ENCODE measurements around the gene BCAR3. TPM values are rescaled to one million over a fixed set of nuclear protein-coding genes. Genes with fewer than 3 reads are reported as not detected.

The BCAR3 gene
- total RNA-seq, 1 experiment from 2014 or later, result 33.9 TPM

GRCh38 chr1:93576746-93577145 is 104.9 kb downstream of the BCAR3 start:
- TF ChIP-seq TCF7L2 (IDR thresholded peaks at IDR 0.05; ENCODE audit: low read depth, low read length) (no peak), SIN3A (IDR thresholded peaks at IDR 0.05; ENCODE audit: borderline replicate concordance, insufficient read depth, low read depth, low read length) (no peak), POLR2AphosphoS5 (IDR thresholded peaks at IDR 0.05; ENCODE audit: low read depth, low read length) (no peak), REST (IDR thresholded peaks at IDR 0.05; ENCODE audit: insufficient read depth in 1 of 2, low read depth in 2 of 2, low read length in 1 of 2) (no peak)
- TF ChIP-seq, protein P1, sequence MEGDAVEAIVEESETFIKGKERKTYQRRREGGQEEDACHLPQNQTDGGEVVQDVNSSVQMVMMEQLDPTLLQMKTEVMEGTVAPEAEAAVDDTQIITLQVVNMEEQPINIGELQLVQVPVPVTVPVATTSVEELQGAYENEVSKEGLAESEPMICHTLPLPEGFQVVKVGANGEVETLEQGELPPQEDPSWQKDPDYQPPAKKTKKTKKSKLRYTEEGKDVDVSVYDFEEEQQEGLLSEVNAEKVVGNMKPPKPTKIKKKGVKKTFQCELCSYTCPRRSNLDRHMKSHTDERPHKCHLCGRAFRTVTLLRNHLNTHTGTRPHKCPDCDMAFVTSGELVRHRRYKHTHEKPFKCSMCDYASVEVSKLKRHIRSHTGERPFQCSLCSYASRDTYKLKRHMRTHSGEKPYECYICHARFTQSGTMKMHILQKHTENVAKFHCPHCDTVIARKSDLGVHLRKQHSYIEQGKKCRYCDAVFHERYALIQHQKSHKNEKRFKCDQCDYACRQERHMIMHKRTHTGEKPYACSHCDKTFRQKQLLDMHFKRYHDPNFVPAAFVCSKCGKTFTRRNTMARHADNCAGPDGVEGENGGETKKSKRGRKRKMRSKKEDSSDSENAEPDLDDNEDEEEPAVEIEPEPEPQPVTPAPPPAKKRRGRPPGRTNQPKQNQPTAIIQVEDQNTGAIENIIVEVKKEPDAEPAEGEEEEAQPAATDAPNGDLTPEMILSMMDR (IDR thresholded peaks at IDR 0.05), result no peak
- no peaks in the 10 kb centered on the region for H3K36me3 ChIP-seq (ENCODE audit: control insufficient read depth, insufficient read depth, low read length)
- H3K9me3 ChIP-seq (ENCODE audit: control insufficient read depth, insufficient read depth, low read depth, low read length), result no peaks in the 10 kb centered on the region
- intact Hi-C loops (cut with micrococcal nuclease; ENCODE audit: unreplicated experiment), result no loop called here
- no peak overlapping the region for H3K27ac ChIP-seq (ENCODE audit: low read length)
- CTCF ChIA-PET, result no interaction called here
- DNase-seq (ENCODE audit: low read depth, low spot score) (no peak), ATAC-seq (no peak)
- no peaks in the 10 kb centered on the region for H3K4me1 ChIP-seq (ENCODE audit: control insufficient read depth, insufficient read depth, low read length)
- no peak overlapping the region for H3K4me3 ChIP-seq (ENCODE audit: low read depth in 2 of 2, low read length in 2 of 2)
- no TSS peak for BruUV-seq (replicated peaks)
- no peaks in the 10 kb centered on the region for H3K27me3 ChIP-seq (ENCODE audit: control insufficient read depth, insufficient read depth, low read length)
- POLR2A ChIA-PET, result no interaction called here
- in situ Hi-C loops (cut with HindIII; ENCODE audit: low pct_unique_long_range_greater_than_20kb, low sequenced_read_pairs), result no loop called here

- CTCF ChIA-PET, result no interaction called here
- no peaks in the 10 kb centered on the region for H3K4me1 ChIP-seq (ENCODE audit: control insufficient read depth, insufficient read depth, low read length)
- no peak for ATAC-seq
- H3K36me3 ChIP-seq (ENCODE audit: control insufficient read depth, insufficient read depth, low read length), result no peaks in the 10 kb centered on the region
- in situ Hi-C loops (cut with HindIII; ENCODE audit: low pct_unique_long_range_greater_than_20kb, low sequenced_read_pairs) (no loop called here), intact Hi-C loops (cut with micrococcal nuclease; ENCODE audit: unreplicated experiment) (no loop called here)
- DNase-seq (ENCODE audit: low read depth, low spot score), result no peak
- H3K4me3 ChIP-seq (ENCODE audit: low read depth in 2 of 2, low read length in 2 of 2), result no peak overlapping the region
- no peak for TF ChIP-seq SIN3A (IDR thresholded peaks at IDR 0.05; ENCODE audit: borderline replicate concordance, insufficient read depth, low read depth, low read length)
- no peak for TF ChIP-seq REST (IDR thresholded peaks at IDR 0.05; ENCODE audit: insufficient read depth in 1 of 2, low read depth in 2 of 2, low read length in 1 of 2)
- TF ChIP-seq, protein P1 (IDR thresholded peaks at IDR 0.05), result no peak
- no peak for TF ChIP-seq TCF7L2 (IDR thresholded peaks at IDR 0.05; ENCODE audit: low read depth, low read length)
- no peak for TF ChIP-seq POLR2AphosphoS5 (IDR thresholded peaks at IDR 0.05; ENCODE audit: low read depth, low read length)
- H3K27me3 ChIP-seq (ENCODE audit: control insufficient read depth, insufficient read depth, low read length), result no peaks in the 10 kb centered on the region
- BruUV-seq (replicated peaks), result no TSS peak
- POLR2A ChIA-PET, result no interaction called here
- no peak overlapping the region for H3K27ac ChIP-seq (ENCODE audit: low read length)
- H3K9me3 ChIP-seq (ENCODE audit: control insufficient read depth, insufficient read depth, low read depth, low read length), result no peaks in the 10 kb centered on the region
These were observed 105.3 kb downstream of the BCAR3 start for GRCh38 chr1:93576346-93576745.

All from Panc1 (cell line).